GM12878 (cell line): ENCODE results near the gene TTF2.

Source experiments
- CEBPB ChIP-seq, 2 experiments: fragments of 150-350 bp in 1 of 2; IDR thresholded peaks; 2 replicates each; pipeline ENCODE4 v1.6.1; 2012 to 2014; ENCODE audit warnings: low read depth in 2 of 2, low read length in 2 of 2, borderline replicate concordance in 1 of 2, inconsistent platforms in 1 of 2
- CTCF ChIP-seq, 3 experiments: IDR thresholded peaks in 2 of 3; conservative IDR thresholded peaks in 1 of 3; 2 replicates each; pipeline ENCODE4 v1.5.1; 2011; ENCODE audit warnings: low read depth in 3 of 3, low read length in 3 of 3, mild to moderate bottlenecking in 3 of 3, control low read depth in 2 of 3, moderate library complexity in 2 of 3, inconsistent platforms in 1 of 3, mixed read lengths in 1 of 3; ENCODE audit not compliant: control insufficient read depth in 2 of 3, insufficient read depth in 1 of 3; ENCODE audit errors: extremely low read depth in 1 of 3
- EZH2 ChIP-seq: IDR thresholded peaks from 2 replicates; pipeline ENCODE4 v1.6.1; 2012; ENCODE audit warnings: low read depth, mild to moderate bottlenecking, control low read depth, inconsistent platforms, low read length, borderline replicate concordance; ENCODE audit not compliant: control insufficient read depth
- IRF3 ChIP-seq: fragments of 450-650 bp; IDR thresholded peaks from 2 replicates; pipeline ENCODE4 v1.6.1; 2014; ENCODE audit warnings: mild to moderate bottlenecking
- JUND ChIP-seq: IDR thresholded peaks from 2 replicates; pipeline ENCODE4 v1.6.1; 2012; ENCODE audit warnings: low read depth, mild to moderate bottlenecking, low read length, improper control_type of control experiment, moderate library complexity
- MXI1 ChIP-seq: fragments of 150-350 bp; IDR thresholded peaks from 2 replicates; pipeline ENCODE4 v1.6.1; 2011; ENCODE audit warnings: low read depth, mild to moderate bottlenecking, inconsistent platforms, low read length, improper control_type of control experiment
- MYC ChIP-seq: IDR thresholded peaks from 2 replicates; pipeline ENCODE4 v1.6.1; 2011; ENCODE audit warnings: mild to moderate bottlenecking, low read length, moderate library complexity, inconsistent platforms; ENCODE audit not compliant: insufficient read depth, insufficient replicate concordance, insufficient read length, severe bottlenecking
- SMC3 ChIP-seq: IDR thresholded peaks from 2 replicates; pipeline ENCODE4 v1.6.1; 2011; ENCODE audit warnings: low read length, improper control_type of control experiment, borderline replicate concordance
- SP1 ChIP-seq: IDR thresholded peaks from one replicate; pipeline ENCODE4 v1.6.1; 2011; ENCODE audit warnings: low read depth, low read length
- TAF1 ChIP-seq: IDR thresholded peaks from 2 replicates; pipeline ENCODE4 v1.6.1; 2011; ENCODE audit warnings: mild to moderate bottlenecking, low read depth, low read length, borderline replicate concordance
- TF ChIP-seq, protein P1 (sequence below): IDR thresholded peaks from 2 replicates; pipeline ENCODE4 v1.6.1; 2011; ENCODE audit warnings: low read depth, low read length, improper control_type of control experiment, borderline replicate concordance
- TF ChIP-seq, protein P2 (sequence below): IDR thresholded peaks from 2 replicates; pipeline ENCODE4 v1.6.1; 2011; ENCODE audit warnings: low read depth, mild to moderate bottlenecking, low read length, moderate library complexity, borderline replicate concordance; ENCODE audit errors: extremely low read depth

- TF ChIP-seq SP1: no peak
- TF ChIP-seq EZH2: no peak
- no peak for TF ChIP-seq TAF1
- no peak for TF ChIP-seq MXI1
- TF ChIP-seq JUND: no peak
- TF ChIP-seq, protein P1, sequence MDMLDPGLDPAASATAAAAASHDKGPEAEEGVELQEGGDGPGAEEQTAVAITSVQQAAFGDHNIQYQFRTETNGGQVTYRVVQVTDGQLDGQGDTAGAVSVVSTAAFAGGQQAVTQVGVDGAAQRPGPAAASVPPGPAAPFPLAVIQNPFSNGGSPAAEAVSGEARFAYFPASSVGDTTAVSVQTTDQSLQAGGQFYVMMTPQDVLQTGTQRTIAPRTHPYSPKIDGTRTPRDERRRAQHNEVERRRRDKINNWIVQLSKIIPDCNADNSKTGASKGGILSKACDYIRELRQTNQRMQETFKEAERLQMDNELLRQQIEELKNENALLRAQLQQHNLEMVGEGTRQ: no peak
- TF ChIP-seq, protein P2, sequence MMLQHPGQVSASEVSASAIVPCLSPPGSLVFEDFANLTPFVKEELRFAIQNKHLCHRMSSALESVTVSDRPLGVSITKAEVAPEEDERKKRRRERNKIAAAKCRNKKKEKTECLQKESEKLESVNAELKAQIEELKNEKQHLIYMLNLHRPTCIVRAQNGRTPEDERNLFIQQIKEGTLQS: no peak
- no peak for TF ChIP-seq IRF3
- no peak for TF ChIP-seq CTCF (IDR thresholded peaks at IDR 0.05 in 2 of 3, conservative IDR thresholded peaks at IDR 0.05 in 1 of 3; ENCODE audit: control insufficient read depth in 2 of 3, extremely low read depth in 1 of 3, insufficient read depth in 1 of 3, low read depth in 3 of 3, low read length in 3 of 3)
- no peak for TF ChIP-seq SMC3
- TF ChIP-seq CEBPB (IDR thresholded peaks at IDR 0.05; ENCODE audit: borderline replicate concordance in 1 of 2, low read depth in 2 of 2, low read length in 2 of 2): no peak
- TF ChIP-seq MYC: no peak
Measured at GRCh38 chr1:117143871-117144270, 83.7 kb downstream of the TTF2 start.
